GM19193 (cell line): ENCODE data around the gene KLC4.

Experiments used
- POLR2A ChIP-seq: IDR thresholded peaks from 4 replicates; pipeline ENCODE4 v1.6.1; 2011; ENCODE audit not compliant: insufficient read depth, insufficient read length; ENCODE audit errors: extremely low read depth

Gene KLC4

GRCh38 chr6:43076464-43077332 is 17.3 kb downstream of the KLC4 start:
- no peak for TF ChIP-seq POLR2A

GRCh38 chr6:43077333-43077809 is 17.9 kb downstream of the KLC4 start:
- no peak for TF ChIP-seq POLR2A

GRCh38 chr6:43077981-43078511 is 18.6 kb downstream of the KLC4 start:
- TF ChIP-seq POLR2A: no peak

- no peak for TF ChIP-seq POLR2A
These were observed 19.3 kb downstream of the KLC4 start for GRCh38 chr6:43078691-43079090.

GRCh38 chr6:43081043-43081442 is 21.6 kb downstream of the KLC4 start:
- no peak for TF ChIP-seq POLR2A

GRCh38 chr6:43082806-43083655 is 23.6 kb downstream of the KLC4 start:
- no peak for TF ChIP-seq POLR2A

- no peak for TF ChIP-seq POLR2A
These were observed 26.7 kb downstream of the KLC4 start for GRCh38 chr6:43086022-43086658.

- TF ChIP-seq POLR2A: no peak
These were observed 29.2 kb downstream of the KLC4 start for GRCh38 chr6:43088654-43089056.

GRCh38 chr6:43089467-43089866 is 30.0 kb downstream of the KLC4 start:
- no peak for TF ChIP-seq POLR2A

GRCh38 chr6:43089874-43090558 is 30.6 kb downstream of the KLC4 start:
- TF ChIP-seq POLR2A: no peak

GRCh38 chr6:43090559-43090956 is 31.1 kb downstream of the KLC4 start:
- no peak for TF ChIP-seq POLR2A

- no peak for TF ChIP-seq POLR2A
These were observed 31.6 kb downstream of the KLC4 start for GRCh38 chr6:43091020-43091419.

GRCh38 chr6:43091436-43091991 is 32.1 kb downstream of the KLC4 start:
- no peak for TF ChIP-seq POLR2A

GRCh38 chr6:43092635-43093034 is 33.2 kb downstream of the KLC4 start:
- TF ChIP-seq POLR2A: no peak
